ENCODE measurements around the gene RPL10. TPM values are rescaled to one million over a fixed set of nuclear protein-coding genes. Genes with fewer than 3 reads are reported as not detected.

Gene RPL10
- total RNA-seq, 1 donor from 2014 or later: 2,969 TPM

DNA sequence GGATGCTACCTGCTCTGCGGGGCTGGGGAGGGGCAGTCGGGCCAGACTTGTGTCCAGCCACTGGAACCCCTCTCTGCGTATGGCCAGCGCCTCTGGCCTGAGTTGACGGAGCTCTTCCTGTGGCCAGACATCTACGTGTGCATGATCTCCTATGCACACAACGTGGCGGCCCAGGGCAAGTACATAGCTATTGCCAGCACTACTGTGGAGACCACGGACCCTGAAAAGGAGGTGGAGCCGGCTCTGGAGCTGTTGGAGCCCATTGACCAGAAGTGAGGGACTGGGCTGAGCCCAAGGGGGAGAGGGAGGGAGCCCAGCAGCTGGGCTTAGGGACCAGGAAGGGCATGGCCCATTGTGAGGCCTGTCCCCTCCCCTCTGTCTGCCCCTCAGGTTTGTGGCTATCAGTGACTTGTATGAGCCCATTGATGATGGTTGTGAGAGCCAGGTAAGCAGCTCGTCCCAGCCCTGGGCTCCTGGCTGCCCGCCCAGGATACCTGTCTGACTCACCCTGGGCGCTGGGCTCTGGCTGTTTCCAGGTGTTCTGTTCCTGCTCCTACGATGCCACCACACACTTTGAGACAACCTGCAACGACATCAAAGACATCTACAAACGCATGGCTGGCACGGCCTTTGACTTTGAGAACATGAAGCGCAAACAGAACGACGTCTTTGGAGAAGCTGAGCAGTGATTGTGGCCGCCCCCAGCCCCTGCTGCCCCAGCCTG lies 44.0 kb downstream of the RPL10 start:
- no peak overlapping the region for H3K27ac Mint-ChIP-seq
- H3K36me3 Mint-ChIP-seq: peaks cover 7% of the 10 kb centered on the region
- peaks cover 9% of the 10 kb centered on the region for H3K4me1 Mint-ChIP-seq
- no peaks in the 10 kb centered on the region for H3K27me3 Mint-ChIP-seq (ENCODE audit: low read depth)
- no peak for DNase-seq (ENCODE audit: low spot score in 2 of 2, unreplicated experiment in 2 of 2)
- no peak overlapping the region for H3K4me3 Mint-ChIP-seq
- TF ChIP-seq, protein P1, sequence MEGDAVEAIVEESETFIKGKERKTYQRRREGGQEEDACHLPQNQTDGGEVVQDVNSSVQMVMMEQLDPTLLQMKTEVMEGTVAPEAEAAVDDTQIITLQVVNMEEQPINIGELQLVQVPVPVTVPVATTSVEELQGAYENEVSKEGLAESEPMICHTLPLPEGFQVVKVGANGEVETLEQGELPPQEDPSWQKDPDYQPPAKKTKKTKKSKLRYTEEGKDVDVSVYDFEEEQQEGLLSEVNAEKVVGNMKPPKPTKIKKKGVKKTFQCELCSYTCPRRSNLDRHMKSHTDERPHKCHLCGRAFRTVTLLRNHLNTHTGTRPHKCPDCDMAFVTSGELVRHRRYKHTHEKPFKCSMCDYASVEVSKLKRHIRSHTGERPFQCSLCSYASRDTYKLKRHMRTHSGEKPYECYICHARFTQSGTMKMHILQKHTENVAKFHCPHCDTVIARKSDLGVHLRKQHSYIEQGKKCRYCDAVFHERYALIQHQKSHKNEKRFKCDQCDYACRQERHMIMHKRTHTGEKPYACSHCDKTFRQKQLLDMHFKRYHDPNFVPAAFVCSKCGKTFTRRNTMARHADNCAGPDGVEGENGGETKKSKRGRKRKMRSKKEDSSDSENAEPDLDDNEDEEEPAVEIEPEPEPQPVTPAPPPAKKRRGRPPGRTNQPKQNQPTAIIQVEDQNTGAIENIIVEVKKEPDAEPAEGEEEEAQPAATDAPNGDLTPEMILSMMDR (IDR thresholded peaks at IDR 0.05; ENCODE audit: unreplicated experiment): no peak
- no peaks in the 10 kb centered on the region for H3K9me3 Mint-ChIP-seq

DNA sequence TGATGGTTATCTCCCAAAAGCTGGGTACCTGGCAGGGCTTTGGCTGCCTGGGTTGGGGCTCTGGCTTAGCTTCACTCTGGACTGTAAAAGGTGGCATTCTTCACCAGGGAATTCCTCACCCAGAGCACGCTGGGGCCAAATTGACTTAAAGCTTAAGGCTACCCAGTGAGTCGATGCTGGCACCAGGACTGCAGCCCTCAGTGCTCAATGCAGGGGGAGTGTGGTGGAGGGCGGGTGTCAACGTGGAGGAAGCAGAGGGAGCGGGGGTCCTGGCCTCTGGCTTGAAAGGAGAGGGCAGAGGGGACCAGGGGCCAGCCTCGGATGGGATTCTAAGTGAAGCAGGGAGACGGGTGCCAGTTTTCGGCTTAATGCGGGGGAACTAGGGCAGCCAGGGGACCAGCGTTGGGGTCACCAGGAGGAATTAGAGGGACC lies 45.3 kb downstream of the RPL10 start:
- DNase-seq (ENCODE audit: low spot score in 2 of 2, unreplicated experiment in 2 of 2): no peak
- Mint-ChIP-seq H3K9me3 (no peaks in the 10 kb centered on the region), H3K4me3 (peak overlapping the region; percentile 71)

DNA sequence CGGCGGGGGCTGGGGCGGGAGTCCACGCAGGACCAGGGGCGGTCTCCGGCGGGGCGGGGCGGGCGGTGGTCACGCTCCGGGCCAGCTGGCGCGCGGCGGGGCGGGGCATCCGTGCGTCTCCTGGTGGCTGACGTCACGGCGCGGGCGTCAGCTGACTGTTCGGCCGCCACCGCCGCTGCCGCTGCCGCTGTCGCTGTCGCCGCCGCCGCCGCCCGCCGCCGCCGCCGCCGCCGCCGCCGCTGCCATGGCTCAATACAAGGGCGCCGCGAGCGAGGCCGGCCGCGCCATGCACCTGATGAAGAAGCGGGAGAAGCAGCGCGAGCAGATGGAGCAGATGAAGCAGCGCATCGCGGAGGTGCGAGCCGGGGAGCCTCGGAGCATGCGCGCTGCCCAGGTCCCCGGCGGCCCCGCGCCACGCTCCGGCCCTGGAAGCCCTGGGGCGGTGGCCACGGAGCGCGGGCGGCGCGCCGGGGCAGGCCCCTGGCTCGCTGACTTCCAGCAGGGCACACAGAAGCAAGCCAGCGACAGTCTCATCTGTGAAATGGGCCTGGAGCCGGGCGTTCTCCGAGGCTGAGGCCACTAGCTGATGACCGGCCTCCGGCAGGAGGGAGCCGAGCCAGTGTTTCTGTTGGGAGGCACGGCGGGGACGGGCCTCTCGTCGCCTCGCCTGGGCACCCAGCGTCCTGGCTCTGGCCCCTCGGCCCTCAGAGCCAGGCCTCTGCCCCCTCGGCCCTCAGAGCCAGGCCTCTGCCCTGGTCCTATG lies 46.0 kb downstream of the RPL10 start, which contains the start of gene FAM50A:
Gene FAM50A (plus strand): TSS at position 150 of the 763 bp plus-strand sequence. CDS start 95 bp downstream, at position 245.
- TF ChIP-seq, protein P1 (IDR thresholded peaks at IDR 0.05; ENCODE audit: unreplicated experiment): no peak
- H3K36me3 Mint-ChIP-seq: peaks cover 10% of the 10 kb centered on the region
- H3K4me3 Mint-ChIP-seq: peak within 1 kb of the TSS; percentile 71
- H3K27ac Mint-ChIP-seq: peak within 1 kb of the TSS; percentile 88
- peaks cover 3% of the 10 kb centered on the region for H3K4me1 Mint-ChIP-seq
- DNase-seq (ENCODE audit: low spot score in 2 of 2, unreplicated experiment in 2 of 2): peak; percentile 56 to 63
- no peaks in the 10 kb centered on the region for H3K9me3 Mint-ChIP-seq
- no peaks in the 10 kb centered on the region for H3K27me3 Mint-ChIP-seq (ENCODE audit: low read depth)

More for the DNA sequence above, 45.3 kb downstream of the RPL10 start:
- no peaks in the 10 kb centered on the region for H3K27me3 Mint-ChIP-seq (ENCODE audit: low read depth)
- H3K27ac Mint-ChIP-seq: peak overlapping the region; percentile 88
- H3K4me1 Mint-ChIP-seq: peaks cover 3% of the 10 kb centered on the region
- TF ChIP-seq, protein P1 (IDR thresholded peaks at IDR 0.05; ENCODE audit: unreplicated experiment): no peak
- peaks cover 11% of the 10 kb centered on the region for H3K36me3 Mint-ChIP-seq

DNA sequence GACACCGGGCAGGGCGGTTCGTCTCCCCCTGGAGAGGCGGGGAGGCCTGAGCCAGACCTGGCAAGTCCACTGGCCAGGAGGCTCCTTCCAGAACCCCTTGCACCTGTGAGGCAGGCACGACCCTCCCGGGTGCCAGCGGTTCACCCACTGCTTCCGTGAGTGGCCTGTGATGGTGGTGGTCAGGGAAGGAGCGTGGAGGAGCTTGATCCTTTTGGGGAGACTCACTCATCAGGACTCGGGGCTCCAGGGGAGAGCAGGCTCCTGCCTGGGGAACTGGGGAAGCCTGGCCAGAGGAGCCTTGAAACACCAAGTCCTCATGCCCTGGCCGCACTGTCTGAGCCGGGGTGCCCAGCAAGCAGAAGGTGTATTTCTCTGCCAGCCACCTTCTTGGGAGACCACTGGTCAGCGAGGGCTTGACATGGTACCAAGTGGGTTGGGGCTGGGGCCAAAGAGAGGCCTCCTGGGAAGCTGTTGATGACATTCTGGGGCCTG lies 46.6 kb downstream of the RPL10 start:
- DNase-seq (ENCODE audit: low spot score in 2 of 2, unreplicated experiment in 2 of 2): no peak
- no peaks in the 10 kb centered on the region for H3K9me3 Mint-ChIP-seq
- peaks cover 3% of the 10 kb centered on the region for H3K4me1 Mint-ChIP-seq
- no peaks in the 10 kb centered on the region for H3K27me3 Mint-ChIP-seq (ENCODE audit: low read depth)
- peak overlapping the region; percentile 36 for H3K4me3 Mint-ChIP-seq
- TF ChIP-seq, protein P1 (IDR thresholded peaks at IDR 0.05; ENCODE audit: unreplicated experiment): no peak
- H3K36me3 Mint-ChIP-seq: peaks cover 10% of the 10 kb centered on the region
- H3K27ac Mint-ChIP-seq: no peak overlapping the region

DNA sequence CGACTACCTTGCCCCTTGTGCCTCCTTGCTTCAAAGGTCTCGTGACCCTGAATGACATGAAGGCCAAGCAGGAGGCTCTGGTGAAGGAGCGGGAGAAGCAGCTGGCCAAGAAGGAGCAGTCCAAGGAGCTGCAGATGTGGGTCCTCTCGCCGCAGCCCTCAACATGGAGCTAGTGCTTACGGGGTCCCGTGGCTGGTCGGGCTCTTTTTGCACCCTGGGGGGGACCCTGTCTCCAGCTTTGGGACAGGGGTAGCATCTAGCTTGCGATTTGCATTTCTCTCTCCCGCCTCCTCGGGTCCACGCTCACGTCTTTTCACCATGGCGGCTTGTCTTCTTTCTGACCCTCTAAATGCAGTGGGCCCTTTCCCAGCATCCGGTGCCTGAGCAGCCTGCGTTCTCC lies 47.6 kb downstream of the RPL10 start:
- H3K4me3 Mint-ChIP-seq: peak overlapping the region; percentile 28
- H3K9me3 Mint-ChIP-seq: no peaks in the 10 kb centered on the region
- no peaks in the 10 kb centered on the region for H3K27me3 Mint-ChIP-seq (ENCODE audit: low read depth)
- TF ChIP-seq, protein P1 (IDR thresholded peaks at IDR 0.05; ENCODE audit: unreplicated experiment): no peak
- H3K36me3 Mint-ChIP-seq: peaks cover 11% of the 10 kb centered on the region
- no peak for DNase-seq (ENCODE audit: low spot score in 2 of 2, unreplicated experiment in 2 of 2)
- peaks cover 3% of the 10 kb centered on the region for H3K4me1 Mint-ChIP-seq
- H3K27ac Mint-ChIP-seq: no peak overlapping the region

Data from mesothelial cell of epicardium (in vitro differentiated cells).